GM18907 (cell line): ENCODE data around the gene SEMA3C.

Source experiments
- ATAC-seq: cut with Tn5 transposase; IDR thresholded peaks from one replicate; pipeline ENCODE4 v1.9.1; 2021; ENCODE audit warnings: mild to moderate bottlenecking, moderate library complexity; ENCODE audit not compliant: unreplicated experiment

SEMA3C gene

DNA sequence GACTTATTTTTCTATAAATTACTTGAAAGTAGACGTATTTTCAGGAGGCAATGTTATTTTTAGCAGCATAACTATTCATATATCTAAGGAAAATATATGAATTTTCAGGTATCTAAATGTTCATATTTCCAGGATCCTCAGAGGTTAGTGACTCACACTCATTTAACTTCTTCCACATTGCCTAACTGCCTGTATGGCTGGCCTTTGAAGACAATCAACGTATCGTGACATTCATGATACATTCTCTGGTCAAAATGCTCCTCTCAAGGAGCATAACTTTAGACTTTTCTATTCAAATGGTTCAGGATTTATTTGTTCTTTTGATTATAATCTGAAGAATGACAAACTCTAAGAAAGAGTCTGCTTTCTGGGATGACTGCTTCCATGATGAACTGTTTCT lies 89.3 kb downstream of the SEMA3C start:
- no peak for ATAC-seq

GRCh38 chr7:80827239-80827633 lies 91.6 kb downstream of the SEMA3C start:
- ATAC-seq = no peak

GRCh38 chr7:80826520-80827238 lies 92.2 kb downstream of the SEMA3C start:
- ATAC-seq = no peak

DNA sequence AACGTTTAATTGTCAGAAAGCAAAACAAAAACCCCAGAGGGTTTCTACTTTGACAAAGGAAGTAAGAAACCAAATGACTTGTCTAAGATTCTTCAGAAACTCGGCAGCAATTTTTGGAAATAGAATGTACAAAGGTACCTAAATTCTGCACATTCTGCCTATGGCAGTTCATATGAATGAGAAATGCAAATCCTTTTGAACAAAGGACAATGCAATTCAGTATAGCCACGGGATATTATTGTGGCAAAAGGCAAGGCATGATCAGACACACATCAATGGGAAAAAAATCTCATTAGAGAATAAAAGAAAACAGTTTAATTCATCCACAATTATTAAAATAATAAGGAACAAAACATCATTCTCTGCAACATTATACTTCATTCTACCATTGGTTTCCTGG lies 93.4 kb downstream of the SEMA3C start:
- ATAC-seq = no peak

DNA sequence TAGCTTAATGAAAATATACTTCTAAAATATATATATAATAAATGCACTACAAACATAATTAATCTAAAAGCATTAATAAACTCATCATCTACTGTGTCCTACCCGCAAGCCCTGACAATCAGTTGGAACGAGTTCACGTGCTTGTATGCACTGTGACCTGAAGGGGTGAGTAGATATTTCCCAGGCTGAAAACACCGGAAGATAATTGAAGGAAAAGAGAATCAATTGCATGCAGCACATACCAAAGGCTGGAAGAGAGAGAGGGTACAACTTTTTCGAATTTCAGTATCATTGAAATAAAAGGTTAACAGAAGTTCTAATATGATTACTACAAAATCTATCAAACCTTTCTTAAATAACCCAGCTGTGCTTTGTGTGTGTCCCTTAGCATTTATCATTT lies 94.6 kb downstream of the SEMA3C start:
- no peak for ATAC-seq

- no peak for ATAC-seq
Observed at GRCh38 chr7:80823057-80823456, 95.8 kb downstream of the SEMA3C start.

DNA sequence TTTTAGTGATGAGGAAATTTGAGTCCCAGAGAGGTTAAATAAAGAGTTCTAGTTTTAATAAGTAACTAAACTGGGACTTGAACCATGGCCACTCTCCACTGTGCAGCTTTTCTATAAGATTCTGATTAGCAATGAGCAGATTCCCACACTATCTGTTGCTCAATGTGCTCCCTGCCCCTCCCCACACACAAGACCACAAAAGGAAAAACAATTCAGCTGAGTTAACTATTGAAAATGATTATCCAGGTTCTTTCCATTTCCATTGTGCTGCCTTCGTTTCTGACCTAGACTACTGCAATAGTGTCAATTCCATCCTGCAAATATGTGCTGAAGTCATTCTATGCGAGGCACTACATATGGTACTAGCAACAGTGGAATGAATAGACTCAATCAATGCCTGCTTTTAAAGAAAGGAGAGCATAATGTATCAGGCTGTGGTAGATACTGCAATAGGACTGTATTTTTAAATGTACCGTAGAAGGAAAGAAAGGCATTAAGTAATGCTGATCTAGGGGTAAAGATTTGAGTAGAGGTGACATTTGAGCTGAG lies 97.0 kb downstream of the SEMA3C start:
- no peak for ATAC-seq

GRCh38 chr7:80819503-80819902 lies 99.3 kb downstream of the SEMA3C start:
- ATAC-seq = no peak

- ATAC-seq = no peak
Observed at GRCh38 chr7:80818181-80818580, 100.7 kb downstream of the SEMA3C start.

- ATAC-seq = no peak
Observed at GRCh38 chr7:80816806-80817205, 102.0 kb downstream of the SEMA3C start.

GRCh38 chr7:80815733-80816132 lies 103.1 kb downstream of the SEMA3C start:
- ATAC-seq = no peak

- ATAC-seq = no peak
Observed at GRCh38 chr7:80809545-80809944, 109.3 kb downstream of the SEMA3C start.

GRCh38 chr7:80807166-80807900 lies 111.5 kb downstream of the SEMA3C start:
- no peak for ATAC-seq

DNA sequence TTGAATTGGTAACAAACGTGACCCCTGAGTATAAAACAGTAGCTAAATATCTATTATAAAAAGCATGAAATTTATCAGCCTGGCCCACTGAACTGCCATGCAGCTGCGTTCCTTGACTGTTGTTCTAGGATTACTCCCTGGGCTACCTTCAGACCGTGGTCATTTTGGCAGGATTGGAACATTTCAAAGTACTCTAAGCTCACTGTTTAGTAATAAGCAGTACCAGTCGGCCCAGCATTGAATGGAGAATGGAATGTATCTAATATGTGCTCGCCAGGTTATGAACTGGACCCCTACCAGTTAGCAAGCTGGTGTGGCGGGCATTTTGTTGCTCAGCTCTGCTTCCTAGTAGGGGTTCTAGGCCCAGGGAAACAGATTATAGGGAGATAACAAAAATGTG lies 112.2 kb downstream of the SEMA3C start:
- no peak for ATAC-seq

DNA sequence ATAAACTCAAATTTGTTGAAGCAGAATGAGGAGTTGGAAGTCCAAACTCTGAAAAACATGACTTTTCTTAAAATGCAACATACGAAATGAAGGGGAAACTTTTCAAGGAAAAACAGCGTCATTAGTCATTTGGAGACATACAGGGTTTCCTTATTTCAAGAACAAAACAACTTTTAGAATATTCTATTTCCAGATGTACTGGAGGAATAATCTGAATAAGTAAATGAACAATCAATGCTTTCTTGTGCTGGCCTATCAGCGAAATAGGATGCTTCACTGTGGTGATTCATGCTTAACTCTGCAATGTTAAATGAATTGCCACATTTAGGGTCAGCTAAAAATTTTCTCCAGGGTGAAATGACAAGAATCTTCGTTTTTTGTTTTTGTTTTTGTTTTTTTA lies 114.3 kb downstream of the SEMA3C start:
- ATAC-seq = no peak

DNA sequence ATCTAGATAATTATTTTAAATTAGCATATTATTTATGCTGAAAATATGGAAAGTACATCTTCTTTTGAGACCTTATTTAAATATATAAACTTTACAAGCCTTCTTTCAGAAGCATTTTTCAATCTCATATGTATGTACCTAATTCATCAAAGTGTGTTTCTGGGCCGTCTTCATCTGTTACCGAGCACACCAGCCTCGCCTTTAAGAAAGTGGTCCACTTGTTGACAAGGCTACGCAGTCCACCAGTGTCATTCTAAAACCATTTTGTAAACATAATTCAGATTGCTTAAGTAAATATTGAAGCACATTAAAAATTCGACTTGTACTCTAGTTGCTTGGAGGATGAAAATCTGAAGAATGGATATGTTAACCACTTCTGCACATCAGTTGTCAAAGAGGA lies 116.3 kb downstream of the SEMA3C start:
- no peak for ATAC-seq

- no peak for ATAC-seq
Observed at GRCh38 chr7:80794631-80795573, 123.9 kb downstream of the SEMA3C start.

DNA sequence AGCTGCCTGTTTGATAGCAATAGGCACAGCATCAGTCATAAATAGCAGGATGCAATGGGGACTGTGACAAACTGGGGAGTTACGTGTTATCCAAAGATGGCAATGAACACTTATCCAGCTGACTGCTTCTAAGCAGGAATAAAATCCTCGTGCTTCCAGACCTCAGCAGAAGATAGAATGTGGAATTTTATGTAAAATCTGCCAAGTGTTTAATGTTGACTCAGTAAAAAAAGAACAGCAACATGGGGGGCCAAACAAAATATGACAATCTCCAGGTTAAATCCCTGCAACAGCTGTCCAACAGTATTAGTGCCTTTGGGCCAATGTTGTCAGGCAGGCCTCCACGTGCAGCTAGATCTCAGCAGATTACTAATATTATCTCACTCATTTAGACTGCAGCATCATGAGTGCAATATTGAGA lies 127.3 kb downstream of the SEMA3C start:
- ATAC-seq = no peak

DNA sequence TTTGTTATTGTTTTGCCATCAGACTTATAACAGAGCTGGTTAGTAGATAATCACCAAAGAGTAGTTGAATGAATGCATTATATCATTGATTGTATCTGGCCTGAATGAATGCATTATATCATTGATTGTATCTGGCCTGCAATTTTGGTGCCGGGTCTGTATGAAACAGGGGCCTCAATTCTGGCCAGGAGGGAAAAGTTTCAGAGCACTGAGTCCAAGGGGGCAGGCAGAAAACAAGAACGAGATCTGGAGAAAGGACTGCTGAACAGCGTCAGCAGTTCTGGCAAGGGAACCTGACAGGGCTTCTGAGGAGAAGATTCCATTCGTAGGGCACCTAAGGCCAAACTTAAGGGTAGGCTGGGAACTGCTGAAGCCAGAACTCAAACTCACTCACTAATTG lies 128.0 kb downstream of the SEMA3C start:
- ATAC-seq = no peak

DNA sequence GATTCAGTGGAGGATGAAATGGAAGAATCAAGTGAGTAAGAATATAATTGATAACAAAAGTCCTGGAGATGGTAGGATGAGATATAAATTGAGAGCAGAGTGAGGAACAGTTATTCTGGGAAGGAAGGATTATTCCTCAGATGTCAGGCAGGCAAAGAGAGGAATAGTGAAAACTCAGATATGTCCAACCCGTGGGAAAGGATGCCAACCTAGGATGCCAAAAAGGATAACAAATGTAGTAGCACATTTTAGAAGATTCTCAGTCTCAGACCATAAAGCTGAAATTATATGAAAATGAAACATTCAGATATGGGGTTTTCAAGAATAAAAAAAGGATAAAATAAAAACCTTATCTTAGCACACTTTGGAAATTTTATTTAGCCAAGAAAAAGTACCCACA lies 131.1 kb downstream of the SEMA3C start:
- no peak for ATAC-seq

DNA sequence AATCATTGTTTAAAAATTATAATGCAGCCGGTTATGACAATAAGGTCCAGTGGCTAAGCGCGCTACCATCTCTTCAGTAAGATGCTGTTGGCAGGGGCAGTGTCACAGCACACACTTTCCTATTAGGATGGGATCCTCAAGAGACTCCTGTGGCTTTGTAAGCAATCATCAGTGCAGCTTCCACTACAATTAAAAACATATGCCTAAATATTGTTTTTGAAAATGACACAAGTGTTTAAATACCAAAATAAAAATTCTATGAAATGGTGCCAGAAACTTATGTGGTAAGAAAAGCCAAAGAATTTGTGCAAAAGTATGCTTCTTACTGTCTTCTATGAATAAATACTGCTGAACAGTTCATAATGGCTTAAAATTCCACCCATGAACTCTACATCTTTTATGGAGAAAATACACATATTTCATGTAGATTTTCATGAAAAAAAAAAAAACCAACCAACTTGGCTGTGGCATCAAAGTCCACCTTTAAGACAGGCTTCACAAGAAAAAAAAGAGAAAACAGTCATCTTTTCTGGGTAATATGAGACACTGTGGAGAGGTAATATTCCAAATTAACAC lies 132.8 kb downstream of the SEMA3C start:
- no peak for ATAC-seq
